GM12892 (cell line): ENCODE measurements around the gene NRM.

ENCODE experiments used
- POLR2A ChIP-seq: IDR thresholded peaks from 2 replicates; pipeline ENCODE4 v1.6.1; 2011; ENCODE audit warnings: low read depth, low read length, control low read depth
- POLR2AphosphoS5 ChIP-seq: IDR thresholded peaks from 2 replicates; pipeline ENCODE4 v1.6.1; 2011; ENCODE audit warnings: low read depth, low read length, control low read depth
- TAF1 ChIP-seq: IDR thresholded peaks from 2 replicates; pipeline ENCODE4 v1.6.1; 2011; ENCODE audit warnings: low read depth, mild to moderate bottlenecking, control low read depth, low read length, borderline replicate concordance

- TF ChIP-seq POLR2A = no peak
- TF ChIP-seq TAF1 = no peak
- no peak for TF ChIP-seq POLR2AphosphoS5
These were observed 544 bp upstream of the NRM start for GRCh38 chr6:30691208-30691847.
